ENCODE data around the gene THOC6.

Gene THOC6

DNA sequence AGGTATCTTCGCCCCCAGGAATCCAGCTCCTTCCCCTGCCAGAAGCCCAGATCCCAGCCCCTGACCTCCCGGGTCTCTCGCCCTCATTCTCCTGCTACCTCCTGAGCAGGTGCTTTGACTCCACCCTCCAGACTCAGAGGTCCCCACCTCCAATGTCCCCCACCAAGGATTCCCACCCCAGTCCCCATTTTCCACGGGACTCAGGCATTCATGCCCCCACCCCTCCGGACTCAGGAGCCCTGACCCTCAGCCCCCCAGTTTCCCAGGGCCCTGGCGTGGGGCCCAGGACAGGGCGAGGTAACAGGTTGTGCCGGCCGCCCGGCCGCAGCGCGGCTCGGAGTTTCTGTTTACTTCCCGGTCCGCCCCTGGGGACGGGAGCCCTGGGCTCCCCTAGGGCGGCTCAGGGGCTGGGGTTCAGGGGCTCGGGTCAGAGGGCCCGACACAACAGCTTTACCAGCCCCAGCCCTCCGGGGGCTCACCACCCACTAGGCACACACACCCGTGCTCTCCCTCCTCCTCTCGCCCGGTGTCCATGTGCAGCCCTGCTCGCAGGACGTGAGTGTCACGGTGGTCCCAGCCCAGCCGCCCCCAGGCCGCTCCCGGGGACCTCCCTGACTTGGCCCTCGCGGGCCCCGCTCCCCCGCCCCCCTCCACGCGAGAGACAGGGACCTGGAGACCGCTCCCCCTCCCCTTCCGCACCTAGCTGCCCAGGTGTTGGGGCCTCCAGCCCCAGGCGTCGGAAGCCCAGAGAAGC is 12.3 kb downstream of the THOC6 start:
- TF ChIP-seq, protein P1, sequence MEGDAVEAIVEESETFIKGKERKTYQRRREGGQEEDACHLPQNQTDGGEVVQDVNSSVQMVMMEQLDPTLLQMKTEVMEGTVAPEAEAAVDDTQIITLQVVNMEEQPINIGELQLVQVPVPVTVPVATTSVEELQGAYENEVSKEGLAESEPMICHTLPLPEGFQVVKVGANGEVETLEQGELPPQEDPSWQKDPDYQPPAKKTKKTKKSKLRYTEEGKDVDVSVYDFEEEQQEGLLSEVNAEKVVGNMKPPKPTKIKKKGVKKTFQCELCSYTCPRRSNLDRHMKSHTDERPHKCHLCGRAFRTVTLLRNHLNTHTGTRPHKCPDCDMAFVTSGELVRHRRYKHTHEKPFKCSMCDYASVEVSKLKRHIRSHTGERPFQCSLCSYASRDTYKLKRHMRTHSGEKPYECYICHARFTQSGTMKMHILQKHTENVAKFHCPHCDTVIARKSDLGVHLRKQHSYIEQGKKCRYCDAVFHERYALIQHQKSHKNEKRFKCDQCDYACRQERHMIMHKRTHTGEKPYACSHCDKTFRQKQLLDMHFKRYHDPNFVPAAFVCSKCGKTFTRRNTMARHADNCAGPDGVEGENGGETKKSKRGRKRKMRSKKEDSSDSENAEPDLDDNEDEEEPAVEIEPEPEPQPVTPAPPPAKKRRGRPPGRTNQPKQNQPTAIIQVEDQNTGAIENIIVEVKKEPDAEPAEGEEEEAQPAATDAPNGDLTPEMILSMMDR (IDR thresholded peaks at IDR 0.05; ENCODE audit: extremely low read depth, insufficient read depth, missing control alignments): no peak
- in situ Hi-C loops (cut with MboI; ENCODE audit: low pct_unique_long_range_greater_than_20kb, low sequenced_read_pairs, unreplicated experiment): no loop called here
- DNase-seq (ENCODE audit: low spot score): no peak

DNA sequence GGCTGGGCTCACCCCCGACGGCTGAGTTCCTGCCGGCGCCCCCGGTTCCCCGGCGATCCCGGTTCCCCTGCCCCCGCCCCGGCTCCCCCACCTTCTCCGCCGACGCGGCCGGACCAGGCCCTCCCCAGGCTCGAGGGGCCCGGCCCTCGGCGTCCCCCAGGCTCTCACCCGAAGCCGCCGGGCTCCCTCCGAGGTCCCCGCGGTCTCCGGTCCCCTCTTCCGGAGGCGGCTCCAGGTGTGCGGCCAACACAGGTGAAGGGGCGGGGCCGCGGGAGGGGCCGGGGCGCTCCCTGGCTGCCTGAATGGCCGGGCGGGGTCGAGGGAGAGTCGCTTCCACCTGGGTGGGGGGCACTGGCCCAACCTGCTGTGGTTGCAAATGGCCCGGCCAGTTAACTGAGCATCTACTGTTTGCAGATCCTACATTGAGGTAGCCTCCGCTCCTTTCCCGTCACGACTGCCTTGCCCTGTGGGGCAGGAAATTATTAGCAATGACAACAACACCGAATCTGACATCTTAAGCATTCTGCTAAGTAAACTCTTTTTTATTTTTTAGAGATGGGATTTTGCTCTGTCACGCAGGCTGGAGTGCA is 13.0 kb downstream of the THOC6 start, which contains the start of gene BICDL2:
Gene BICDL2 (minus strand): TSS at position 219 of the 590 bp plus-strand sequence. CDS start 1,448 bp downstream, outside the sequence.
- TF ChIP-seq, protein P1 (IDR thresholded peaks at IDR 0.05; ENCODE audit: extremely low read depth, insufficient read depth, missing control alignments): no peak
- DNase-seq (ENCODE audit: low spot score): no peak
- in situ Hi-C loops (cut with MboI; ENCODE audit: low pct_unique_long_range_greater_than_20kb, low sequenced_read_pairs, unreplicated experiment): no loop called here

DNA sequence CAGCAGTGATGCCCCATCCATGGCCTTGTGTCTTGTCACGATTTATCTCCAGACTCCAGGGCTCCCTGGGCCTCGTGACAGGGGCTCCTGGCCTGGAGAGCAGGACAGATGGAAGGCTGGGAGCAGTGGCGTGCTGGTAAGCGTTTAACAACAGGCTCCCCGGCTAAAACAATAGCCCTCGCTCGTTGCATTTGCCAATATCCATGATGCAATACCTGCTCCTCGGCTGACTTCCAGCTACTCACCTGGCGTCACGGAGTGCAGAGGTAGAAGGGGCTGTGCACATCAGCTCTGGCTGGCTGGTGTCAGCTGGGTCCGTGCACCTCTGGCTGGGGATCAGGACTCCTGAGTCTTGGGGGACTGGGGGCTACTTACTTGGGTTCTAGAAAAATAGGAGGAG is 14.4 kb downstream of the THOC6 start:
- in situ Hi-C loops (cut with MboI; ENCODE audit: low pct_unique_long_range_greater_than_20kb, low sequenced_read_pairs, unreplicated experiment): no loop called here
- DNase-seq (ENCODE audit: low spot score): no peak
- TF ChIP-seq, protein P1 (IDR thresholded peaks at IDR 0.05; ENCODE audit: extremely low read depth, insufficient read depth, missing control alignments): no peak

DNA sequence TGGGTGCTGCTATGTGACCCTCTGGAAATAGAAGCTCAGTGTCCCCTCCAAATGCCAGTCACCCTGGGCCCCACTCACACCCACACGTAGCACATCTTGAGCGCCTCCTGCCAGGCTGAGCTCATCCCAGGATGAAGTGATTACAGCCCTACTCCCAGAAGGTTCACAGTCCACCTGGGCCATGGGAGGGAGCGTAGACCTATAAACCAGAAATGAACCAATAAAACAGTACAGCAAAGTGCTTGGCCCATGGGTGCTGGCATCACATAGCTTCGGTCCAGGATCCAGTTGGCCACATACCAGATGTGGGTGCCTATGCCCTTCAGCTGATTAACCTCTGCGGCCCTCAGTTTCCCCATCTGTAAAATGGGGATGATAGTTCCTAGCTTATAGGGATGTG is 15.1 kb downstream of the THOC6 start:
- no peak for DNase-seq (ENCODE audit: low spot score)
- in situ Hi-C loops (cut with MboI; ENCODE audit: low pct_unique_long_range_greater_than_20kb, low sequenced_read_pairs, unreplicated experiment): no loop called here
- TF ChIP-seq, protein P1 (IDR thresholded peaks at IDR 0.05; ENCODE audit: extremely low read depth, insufficient read depth, missing control alignments): no peak

DNA sequence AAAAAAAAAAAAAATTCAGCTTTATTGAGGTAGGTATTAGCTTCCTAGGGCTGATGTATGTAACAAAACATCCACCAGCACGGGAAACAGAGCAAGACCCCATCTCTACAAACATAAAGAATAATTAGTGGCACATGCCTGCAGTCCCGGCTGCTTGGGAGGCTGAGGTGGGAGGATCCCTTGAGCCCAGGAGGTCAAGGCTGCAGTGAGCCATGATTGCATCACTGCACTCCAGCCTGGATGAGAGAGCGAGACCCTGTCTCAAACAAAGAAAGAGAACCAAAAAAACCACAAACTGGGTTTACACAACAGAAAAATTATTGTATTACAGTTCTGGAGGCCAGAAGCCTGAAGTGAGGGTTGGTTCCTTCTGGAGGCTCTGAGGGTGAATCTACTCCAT is 18.5 kb downstream of the THOC6 start:
- TF ChIP-seq, protein P1 (IDR thresholded peaks at IDR 0.05; ENCODE audit: extremely low read depth, insufficient read depth, missing control alignments): no peak
- in situ Hi-C loops (cut with MboI; ENCODE audit: low pct_unique_long_range_greater_than_20kb, low sequenced_read_pairs, unreplicated experiment): no loop called here
- no peak for DNase-seq (ENCODE audit: low spot score)

DNA sequence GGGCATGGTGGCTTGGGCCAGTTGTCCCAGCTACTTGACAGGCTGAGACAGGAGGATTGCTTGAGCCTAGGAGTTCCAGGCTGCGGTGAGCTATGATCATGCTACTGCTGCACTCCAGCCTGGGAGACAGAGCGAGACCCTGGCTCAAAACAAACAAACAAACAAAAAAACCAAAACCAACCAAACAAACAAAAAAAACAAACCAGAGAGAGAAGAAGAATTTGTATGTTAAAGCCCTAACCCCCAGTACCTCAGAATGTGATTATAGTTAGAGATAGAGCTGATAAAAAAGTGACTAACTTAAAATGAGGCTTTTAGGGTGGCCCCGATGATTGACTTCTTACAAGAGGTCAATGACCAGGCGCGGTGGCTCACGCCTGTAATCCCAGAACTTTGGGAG is 20.9 kb downstream of the THOC6 start:
- in situ Hi-C loops (cut with MboI; ENCODE audit: low pct_unique_long_range_greater_than_20kb, low sequenced_read_pairs, unreplicated experiment): no loop called here
- TF ChIP-seq, protein P1 (IDR thresholded peaks at IDR 0.05; ENCODE audit: extremely low read depth, insufficient read depth, missing control alignments): no peak
- no peak for DNase-seq (ENCODE audit: low spot score)

All from GM13977 (cell line).